ENCODE measurements around the gene PRKCA. TPM values are rescaled to one million over a fixed set of nuclear protein-coding genes. Genes with fewer than 3 reads are reported as not detected.

PRKCA gene
- total and polyA plus RNA-seq, 3 experiments from 2014 or later = 1.8 to 74.1 (median 73.9) TPM

- no peak overlapping the region for H3K4me3 ChIP-seq (ENCODE audit: low read length)
- ChIA-PET POLR2A (no interaction called here), CTCF (no interaction called here)
- Mint-ChIP-seq H3K9me3 (no peaks in the 10 kb centered on the region), H3K4me3 (no peak overlapping the region), H3K27ac (peak overlapping the region in 1 of 8 donors; percentile 71), H3K4me1 (no peaks in the 10 kb centered on the region), H3K36me3 (peaks cover 0 to 66% (median 37%) of the 10 kb centered on the region in 3 donors), H3K27me3 (no peaks in the 10 kb centered on the region)
- H3K27me3 ChIP-seq (ENCODE audit: insufficient read depth, low read length, poor library complexity, severe bottlenecking) = no peaks in the 10 kb centered on the region
- peaks cover 31% of the 10 kb centered on the region for H3K36me3 ChIP-seq (ENCODE audit: insufficient read depth, low read length)
- DNase-seq = no peak
- H3K27ac ChIP-seq (ENCODE audit: low read depth, low read length) = no peak overlapping the region
- H3K4me1 ChIP-seq (ENCODE audit: insufficient read depth, low read length) = no peaks in the 10 kb centered on the region
- H3K9me3 ChIP-seq (ENCODE audit: low read length) = no peaks in the 10 kb centered on the region
Observed at GRCh38 chr17:66789093-66789492, 486.7 kb downstream of the PRKCA start.

DNA sequence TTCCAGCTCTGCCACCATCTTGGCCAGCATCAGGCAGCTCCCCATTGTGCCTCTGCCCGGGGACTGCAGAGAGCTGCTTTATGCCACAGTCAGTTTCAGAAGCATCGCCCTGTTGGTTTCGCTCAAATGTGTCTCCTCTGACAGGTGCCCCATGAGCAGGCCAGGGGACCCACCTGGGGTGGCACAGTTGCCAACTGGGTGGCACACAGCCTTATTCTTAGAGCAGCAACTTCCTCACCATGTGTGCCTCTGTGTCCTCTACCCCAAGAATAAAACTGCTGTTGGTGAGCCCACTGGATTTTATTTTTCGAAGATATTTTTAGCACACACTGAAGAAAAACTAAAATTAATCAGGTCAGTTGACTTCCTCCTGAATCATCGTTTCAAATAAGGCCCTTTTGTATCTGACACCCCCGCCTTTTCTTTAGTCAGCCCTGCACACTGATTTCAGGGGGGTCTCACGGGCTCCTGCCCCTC lies 487.6 kb downstream of the PRKCA start:
- H3K4me3 Mint-ChIP-seq = no peak overlapping the region
- H3K9me3 ChIP-seq (ENCODE audit: low read length) = no peaks in the 10 kb centered on the region
- no peaks in the 10 kb centered on the region for H3K4me1 ChIP-seq (ENCODE audit: insufficient read depth, low read length)
- no peak overlapping the region for H3K27ac Mint-ChIP-seq
- no peaks in the 10 kb centered on the region for H3K27me3 ChIP-seq (ENCODE audit: insufficient read depth, low read length, poor library complexity, severe bottlenecking)
- CTCF ChIA-PET = no interaction called here
- no peaks in the 10 kb centered on the region for H3K27me3 Mint-ChIP-seq
- no peak overlapping the region for H3K27ac ChIP-seq (ENCODE audit: low read depth, low read length)
- H3K36me3 Mint-ChIP-seq = peaks cover 0 to 64% (median 37%) of the 10 kb centered on the region in 3 donors
- DNase-seq = no peak
- peaks cover 31% of the 10 kb centered on the region for H3K36me3 ChIP-seq (ENCODE audit: insufficient read depth, low read length)
- no peak overlapping the region for H3K4me3 ChIP-seq (ENCODE audit: low read length)
- POLR2A ChIA-PET = no interaction called here
- no peaks in the 10 kb centered on the region for H3K9me3 Mint-ChIP-seq
- H3K4me1 Mint-ChIP-seq = no peaks in the 10 kb centered on the region

- Histone ChIP-seq H3K36me3 (ENCODE audit: insufficient read depth, low read length) (peaks cover 31% of the 10 kb centered on the region), H3K27me3 (ENCODE audit: insufficient read depth, low read length, poor library complexity, severe bottlenecking) (no peaks in the 10 kb centered on the region), H3K27ac (ENCODE audit: low read depth, low read length) (no peak overlapping the region), H3K4me1 (ENCODE audit: insufficient read depth, low read length) (no peaks in the 10 kb centered on the region), H3K4me3 (ENCODE audit: low read length) (no peak overlapping the region), H3K9me3 (ENCODE audit: low read length) (no peaks in the 10 kb centered on the region)
- H3K9me3 Mint-ChIP-seq = no peaks in the 10 kb centered on the region
- H3K27ac Mint-ChIP-seq = no peak overlapping the region
- CTCF ChIA-PET = interaction anchor here (0.7 kb wide), 1 partner anchor 181 kb away, joined by 3 read pairs; no protein-coding TSS in a partner anchor
- H3K4me3 Mint-ChIP-seq = no peak overlapping the region
- H3K4me1 Mint-ChIP-seq = no peaks in the 10 kb centered on the region
- peaks cover 0 to 64% (median 37%) of the 10 kb centered on the region in 3 donors for H3K36me3 Mint-ChIP-seq
- DNase-seq = no peak
- H3K27me3 Mint-ChIP-seq = no peaks in the 10 kb centered on the region
- POLR2A ChIA-PET = no interaction called here
Observed at GRCh38 chr17:66790501-66791061, 488.2 kb downstream of the PRKCA start.

DNA sequence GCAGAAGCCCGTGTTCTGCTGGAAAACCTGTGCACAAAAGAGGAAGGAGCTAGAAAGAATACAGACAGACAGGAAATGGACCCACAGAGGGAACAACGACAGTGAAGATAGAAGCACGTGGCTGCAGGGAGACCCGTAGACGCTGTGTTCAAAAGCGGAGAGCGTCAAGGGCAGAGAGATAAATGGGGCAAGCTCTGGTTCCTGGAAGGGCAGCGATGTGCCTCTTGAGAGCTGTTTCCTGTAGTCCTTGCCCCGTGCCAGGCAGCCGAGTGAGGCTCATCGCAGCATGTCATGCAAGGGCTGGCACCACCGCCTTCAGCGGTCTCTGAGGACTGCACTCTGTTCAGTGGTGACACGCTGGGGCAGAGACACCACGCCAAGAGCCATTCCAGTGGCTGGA lies 488.9 kb downstream of the PRKCA start:
- H3K36me3 Mint-ChIP-seq = peaks cover 0 to 69% (median 39%) of the 10 kb centered on the region in 3 donors

DNA sequence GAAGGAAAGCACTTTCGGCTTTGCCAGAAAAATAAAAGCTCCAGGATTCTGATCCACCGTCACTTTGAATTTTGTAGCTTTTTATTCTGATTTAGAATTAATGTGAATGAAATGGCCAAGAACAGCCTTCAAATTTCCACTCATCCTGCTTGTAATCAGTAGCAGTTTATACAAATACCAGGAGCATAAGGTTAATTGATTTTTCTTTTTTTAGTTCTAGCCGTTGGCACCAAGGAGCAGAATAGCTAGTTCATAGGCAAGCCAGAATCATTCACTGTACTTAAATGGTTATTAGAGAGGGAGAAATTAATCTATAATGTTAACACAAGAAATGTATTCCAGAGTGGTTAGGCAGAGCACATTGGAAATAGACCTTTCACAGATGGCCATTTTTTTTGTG lies 491.4 kb downstream of the PRKCA start:
- Histone ChIP-seq H3K27ac (ENCODE audit: low read depth, low read length) (no peak overlapping the region), H3K4me3 (ENCODE audit: low read length) (no peak overlapping the region), H3K36me3 (ENCODE audit: insufficient read depth, low read length) (peaks cover 25% of the 10 kb centered on the region), H3K4me1 (ENCODE audit: insufficient read depth, low read length) (no peaks in the 10 kb centered on the region), H3K27me3 (ENCODE audit: insufficient read depth, low read length, poor library complexity, severe bottlenecking) (no peaks in the 10 kb centered on the region), H3K9me3 (ENCODE audit: low read length) (no peaks in the 10 kb centered on the region)
- peak overlapping the region in 2 of 8 donors; percentile 14 to 35 for H3K27ac Mint-ChIP-seq
- DNase-seq = no peak
- no peak overlapping the region for H3K4me3 Mint-ChIP-seq
- H3K9me3 Mint-ChIP-seq = no peaks in the 10 kb centered on the region
- peaks cover 0 to 2% of the 10 kb centered on the region in 2 donors for H3K27me3 Mint-ChIP-seq
- H3K4me1 Mint-ChIP-seq = no peaks in the 10 kb centered on the region
- CTCF ChIA-PET = interaction anchor here (0.7 kb wide), 1 partner anchor 10 kb away, joined by 3 read pairs; no protein-coding TSS in a partner anchor
- H3K36me3 Mint-ChIP-seq = peaks cover 0 to 48% (median 27%) of the 10 kb centered on the region in 3 donors
- POLR2A ChIA-PET = no interaction called here

More for the DNA sequence above, 488.9 kb downstream of the PRKCA start:
- Histone ChIP-seq H3K27me3 (ENCODE audit: insufficient read depth, low read length, poor library complexity, severe bottlenecking) (no peaks in the 10 kb centered on the region), H3K4me1 (ENCODE audit: insufficient read depth, low read length) (no peaks in the 10 kb centered on the region), H3K36me3 (ENCODE audit: insufficient read depth, low read length) (peaks cover 38% of the 10 kb centered on the region), H3K27ac (ENCODE audit: low read depth, low read length) (no peak overlapping the region), H3K4me3 (ENCODE audit: low read length) (no peak overlapping the region), H3K9me3 (ENCODE audit: low read length) (no peaks in the 10 kb centered on the region)
- Mint-ChIP-seq H3K4me3 (no peak overlapping the region), H3K4me1 (no peaks in the 10 kb centered on the region), H3K27ac (no peak overlapping the region), H3K27me3 (peaks cover 0 to under 1% of the 10 kb centered on the region in 2 donors), H3K9me3 (no peaks in the 10 kb centered on the region)
- ChIA-PET CTCF (interaction anchor here (1.4 kb wide), 1 partner anchor 11 kb away, joined by 3 read pairs; no protein-coding TSS in a partner anchor), POLR2A (no interaction called here)
- no peak for DNase-seq

DNA sequence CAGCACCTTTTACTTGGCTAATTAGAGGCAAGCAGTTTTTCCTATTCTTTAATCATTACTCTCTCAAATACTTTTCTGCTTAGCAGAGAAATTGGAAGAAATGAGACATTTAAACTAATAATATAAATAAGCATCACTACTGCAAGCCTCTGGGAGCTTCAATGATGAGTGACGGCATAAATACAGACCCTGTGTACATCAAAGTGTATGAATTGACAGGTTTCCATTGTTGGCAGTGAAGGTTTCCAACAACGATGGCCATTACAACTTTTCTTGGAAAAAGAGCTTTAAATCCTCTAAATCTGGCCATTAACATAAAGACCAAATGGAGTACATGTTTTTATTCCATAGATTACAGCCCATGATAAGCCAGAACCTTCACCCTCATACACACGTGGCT lies 493.1 kb downstream of the PRKCA start:
- Mint-ChIP-seq H3K36me3 (peaks cover 0 to 35% (median 21%) of the 10 kb centered on the region in 3 donors), H3K9me3 (no peaks in the 10 kb centered on the region), H3K4me1 (no peaks in the 10 kb centered on the region), H3K4me3 (no peak overlapping the region), H3K27ac (no peak overlapping the region), H3K27me3 (peaks cover 0 to 2% of the 10 kb centered on the region in 2 donors)
- no peaks in the 10 kb centered on the region for H3K4me1 ChIP-seq (ENCODE audit: insufficient read depth, low read length)
- H3K27me3 ChIP-seq (ENCODE audit: insufficient read depth, low read length, poor library complexity, severe bottlenecking) = no peaks in the 10 kb centered on the region
- H3K27ac ChIP-seq (ENCODE audit: low read depth, low read length) = no peak overlapping the region
- H3K36me3 ChIP-seq (ENCODE audit: insufficient read depth, low read length) = peaks cover 19% of the 10 kb centered on the region
- CTCF ChIA-PET = no interaction called here
- no peaks in the 10 kb centered on the region for H3K9me3 ChIP-seq (ENCODE audit: low read length)
- POLR2A ChIA-PET = no interaction called here
- DNase-seq = no peak
- H3K4me3 ChIP-seq (ENCODE audit: low read length) = no peak overlapping the region

- Mint-ChIP-seq H3K36me3 (peaks cover 10 to 31% (median 11%) of the 10 kb centered on the region in 3 donors), H3K27ac (peak overlapping the region in 2 of 8 donors; percentile 9 to 17), H3K4me3 (no peak overlapping the region), H3K4me1 (peaks cover 0 to 1% (median 0%) of the 10 kb centered on the region in 3 donors), H3K9me3 (no peaks in the 10 kb centered on the region), H3K27me3 (peaks cover 0 to 4% of the 10 kb centered on the region in 2 donors)
- CTCF ChIA-PET = no interaction called here
- Histone ChIP-seq H3K9me3 (ENCODE audit: low read length) (no peaks in the 10 kb centered on the region), H3K4me3 (ENCODE audit: low read length) (no peak overlapping the region), H3K27ac (ENCODE audit: low read depth, low read length) (no peak overlapping the region), H3K4me1 (ENCODE audit: insufficient read depth, low read length) (no peaks in the 10 kb centered on the region), H3K36me3 (ENCODE audit: insufficient read depth, low read length) (peaks cover 7% of the 10 kb centered on the region), H3K27me3 (ENCODE audit: insufficient read depth, low read length, poor library complexity, severe bottlenecking) (no peaks in the 10 kb centered on the region)
- POLR2A ChIA-PET = no interaction called here
- DNase-seq = no peak
Observed at GRCh38 chr17:66799849-66800537, 497.6 kb downstream of the PRKCA start.

- H3K27me3 Mint-ChIP-seq = peaks cover 3 to 6% of the 10 kb centered on the region in 2 donors
- no peaks in the 10 kb centered on the region for H3K9me3 ChIP-seq (ENCODE audit: low read length)
- DNase-seq = no peak
- ChIA-PET CTCF (no interaction called here), POLR2A (no interaction called here)
- H3K27me3 ChIP-seq (ENCODE audit: insufficient read depth, low read length, poor library complexity, severe bottlenecking) = no peaks in the 10 kb centered on the region
- H3K4me3 Mint-ChIP-seq = no peak overlapping the region
- H3K9me3 Mint-ChIP-seq = peaks cover 0 to 2% (median 0%) of the 10 kb centered on the region in 5 donors
- peaks cover 6 to 10% (median 7%) of the 10 kb centered on the region in 3 donors for H3K4me1 Mint-ChIP-seq
- peaks cover 7% of the 10 kb centered on the region for H3K4me1 ChIP-seq (ENCODE audit: insufficient read depth, low read length)
- H3K27ac ChIP-seq (ENCODE audit: low read depth, low read length) = no peak overlapping the region
- no peaks in the 10 kb centered on the region for H3K36me3 ChIP-seq (ENCODE audit: insufficient read depth, low read length)
- no peak overlapping the region for H3K4me3 ChIP-seq (ENCODE audit: low read length)
- peaks cover 5 to 21% (median 11%) of the 10 kb centered on the region in 3 donors for H3K36me3 Mint-ChIP-seq
- H3K27ac Mint-ChIP-seq = no peak overlapping the region
Observed at GRCh38 chr17:66803474-66803951, 501.1 kb downstream of the PRKCA start.

All from CD8-positive, alpha-beta memory T cell (primary cell).